HG03520 (cell line): ENCODE results near the gene JAZF1.
A peak's percentile ranks its signal among the peaks of the same experiment; 100 is the strongest.

Experiments
- ATAC-seq: cut with Tn5 transposase; IDR thresholded peaks from one replicate; pipeline ENCODE4 v1.9.1; 2021; ENCODE audit warnings: mild to moderate bottlenecking, moderate library complexity; ENCODE audit not compliant: unreplicated experiment

The JAZF1 gene

GRCh38 chr7:28168393-28169158, 12.0 kb downstream of the JAZF1 start:
- no peak for ATAC-seq

GRCh38 chr7:28166982-28167715, 13.4 kb downstream of the JAZF1 start:
- no peak for ATAC-seq

- no peak for ATAC-seq
These were observed 14.3 kb downstream of the JAZF1 start for GRCh38 chr7:28165961-28166955.

- ATAC-seq, result no peak
These were observed 15.3 kb downstream of the JAZF1 start for GRCh38 chr7:28165261-28165660.

GRCh38 chr7:28163949-28164348, 16.6 kb downstream of the JAZF1 start:
- no peak for ATAC-seq

- no peak for ATAC-seq
These were observed 19.3 kb downstream of the JAZF1 start for GRCh38 chr7:28161331-28161730.

- ATAC-seq, result no peak
These were observed 20.0 kb downstream of the JAZF1 start for GRCh38 chr7:28160551-28160991.

- no peak for ATAC-seq
These were observed 22.7 kb downstream of the JAZF1 start for GRCh38 chr7:28157831-28158416.

- no peak for ATAC-seq
These were observed 23.4 kb downstream of the JAZF1 start for GRCh38 chr7:28157076-28157745.

GRCh38 chr7:28156401-28156800, 24.2 kb downstream of the JAZF1 start:
- ATAC-seq, result no peak

- ATAC-seq, result no peak
These were observed 24.6 kb downstream of the JAZF1 start for GRCh38 chr7:28155964-28156363.

- ATAC-seq, result peak; percentile 67
These were observed 25.5 kb downstream of the JAZF1 start for GRCh38 chr7:28155019-28155660.

GRCh38 chr7:28152594-28152993, 28.0 kb downstream of the JAZF1 start:
- no peak for ATAC-seq

GRCh38 chr7:28151965-28152364, 28.6 kb downstream of the JAZF1 start:
- ATAC-seq, result no peak

- no peak for ATAC-seq
These were observed 31.1 kb downstream of the JAZF1 start for GRCh38 chr7:28149291-28150101.

GRCh38 chr7:28145931-28146330, 34.7 kb downstream of the JAZF1 start:
- ATAC-seq, result no peak

GRCh38 chr7:28145090-28145626, 35.4 kb downstream of the JAZF1 start:
- no peak for ATAC-seq

GRCh38 chr7:28144266-28144665, 36.3 kb downstream of the JAZF1 start:
- ATAC-seq, result no peak

GRCh38 chr7:28142650-28143049, 37.9 kb downstream of the JAZF1 start:
- no peak for ATAC-seq
